ENCODE measurements around the gene RUNX1.

DNA sequence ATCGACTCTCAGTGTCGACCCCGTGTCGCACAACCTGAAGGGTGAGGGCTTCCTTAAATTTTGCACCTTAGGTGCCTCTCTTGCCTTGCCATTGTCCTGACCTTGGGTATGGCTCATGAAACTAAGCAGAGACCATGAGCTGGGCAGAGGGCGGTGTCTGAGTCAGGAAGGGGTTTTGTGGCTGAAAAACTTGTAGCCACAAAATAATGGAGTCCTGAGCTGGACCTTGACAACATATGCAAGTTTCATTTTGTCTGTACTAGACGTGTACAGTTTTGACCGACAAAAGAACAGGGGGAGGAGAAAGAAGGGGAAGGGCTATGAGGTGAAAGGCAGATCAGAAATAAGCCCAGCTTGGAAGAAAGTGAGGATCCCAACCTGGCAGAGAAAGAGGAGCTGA, 8.3 kb upstream of the RUNX1 start:
- TF ChIP-seq POLR2A (IDR thresholded peaks at IDR 0.05), result no peak
- TF ChIP-seq CTCF (IDR thresholded peaks at IDR 0.05), result no peak
- no peak for TF ChIP-seq POLR2AphosphoS5 (IDR thresholded peaks at IDR 0.05)
